C4-2B (cell line): ENCODE data around the gene JOSD1.

Experiments
- ZFX ChIP-seq: fragments of 450-650 bp; IDR thresholded peaks from 2 replicates; pipeline ENCODE4 v1.6.1; 2017
- TF ChIP-seq, protein P1 (sequence below): fragments of 450-650 bp; conservative IDR thresholded peaks from 2 replicates; pipeline ENCODE4 v1.5.1; 2017; ENCODE audit warnings: mild to moderate bottlenecking

- TF ChIP-seq, protein P1, sequence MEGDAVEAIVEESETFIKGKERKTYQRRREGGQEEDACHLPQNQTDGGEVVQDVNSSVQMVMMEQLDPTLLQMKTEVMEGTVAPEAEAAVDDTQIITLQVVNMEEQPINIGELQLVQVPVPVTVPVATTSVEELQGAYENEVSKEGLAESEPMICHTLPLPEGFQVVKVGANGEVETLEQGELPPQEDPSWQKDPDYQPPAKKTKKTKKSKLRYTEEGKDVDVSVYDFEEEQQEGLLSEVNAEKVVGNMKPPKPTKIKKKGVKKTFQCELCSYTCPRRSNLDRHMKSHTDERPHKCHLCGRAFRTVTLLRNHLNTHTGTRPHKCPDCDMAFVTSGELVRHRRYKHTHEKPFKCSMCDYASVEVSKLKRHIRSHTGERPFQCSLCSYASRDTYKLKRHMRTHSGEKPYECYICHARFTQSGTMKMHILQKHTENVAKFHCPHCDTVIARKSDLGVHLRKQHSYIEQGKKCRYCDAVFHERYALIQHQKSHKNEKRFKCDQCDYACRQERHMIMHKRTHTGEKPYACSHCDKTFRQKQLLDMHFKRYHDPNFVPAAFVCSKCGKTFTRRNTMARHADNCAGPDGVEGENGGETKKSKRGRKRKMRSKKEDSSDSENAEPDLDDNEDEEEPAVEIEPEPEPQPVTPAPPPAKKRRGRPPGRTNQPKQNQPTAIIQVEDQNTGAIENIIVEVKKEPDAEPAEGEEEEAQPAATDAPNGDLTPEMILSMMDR, result peak; percentile 63
- TF ChIP-seq ZFX, result no peak
Measured at GRCh38 chr22:38718414-38718813, 17.7 kb upstream of the JOSD1 start.
